Uterus (tissue), 4 donors: ENCODE results near the gene FAM83F. TPM values are rescaled to one million over a fixed set of nuclear protein-coding genes. Genes with fewer than 3 reads are reported as not detected.

Experiments
- DNase-seq, 2 donors: peaks; one replicate each; pipeline ENCODE4 v3.0.0-alpha.2; 2019 to 2020
- H3K27ac ChIP-seq, 2 donors: fragments of 200-600 bp; sonication (generic); 1 replicate in 1 of 2; 2 replicates in 1 of 2; pipeline ENCODE4 v1.5.1; 2016 to 2018
- H3K27me3 ChIP-seq, 2 donors: fragments of 200-600 bp; sonication (generic); one replicate each; pipeline ENCODE4 v1.5.1; 2018 to 2019; ENCODE audit warnings: control low read depth in 1 of 2
- H3K36me3 ChIP-seq, 2 donors: fragments of 200-600 bp; sonication (generic); one replicate each; pipeline ENCODE4 v1.5.1; 2019; ENCODE audit warnings: control low read depth in 1 of 2
- H3K4me1 ChIP-seq, 2 donors: fragments of 200-600 bp; sonication (generic); one replicate each; pipeline ENCODE4 v1.5.1; 2018 to 2019; ENCODE audit warnings: control low read depth in 1 of 2
- H3K4me3 ChIP-seq, 2 donors: fragments of 200-600 bp; sonication (generic); 1 replicate in 1 of 2; 2 replicates in 1 of 2; pipeline ENCODE4 v1.5.1; 2018 to 2019; ENCODE audit warnings: mild to moderate bottlenecking in 1 of 2
- H3K9me3 ChIP-seq, 2 donors: fragments of 200-600 bp; sonication (generic); one replicate each; pipeline ENCODE4 v1.5.1; 2019; ENCODE audit warnings: control low read depth in 1 of 2
- CTCF ChIP-seq, 4 experiments: fragments of 200-600 bp in 2 of 4; fragments of 450-650 bp in 2 of 4; sonication (generic) in 2 of 4; IDR thresholded peaks; one replicate each; pipeline ENCODE4 v1.5.1; 2016 to 2019; ENCODE audit warnings: antibody characterized with exemption in 4 of 4, mild to moderate bottlenecking in 2 of 4, moderate library complexity in 1 of 4
- POLR2A ChIP-seq, 2 donors: fragments of 450-650 bp; IDR thresholded peaks; one replicate each; pipeline ENCODE4 v1.6.1; 2016; ENCODE audit warnings: antibody characterized with exemption in 2 of 2, mild to moderate bottlenecking in 1 of 2, moderate library complexity in 1 of 2
- intact Hi-C: fragments of 100-400 bp; cut with DNase I; formaldehyde crosslinking; loops from one replicate; pipeline ENCODE4 v1.15.1; 2023; ENCODE audit warnings: low total_unique reads
- total RNA-seq, 4 donors: library from RNA; depleted of rRNA in 3 of 4; stranded (reverse); fragments of >200 nt in 3 of 4; gene quantifications; one replicate each; pipeline versions ENCODE4 v1.1.0 to v1.2.4, GENCODE V29; 2014 to 2023
- donor health status: DM: yes; HTN: yes; CAD: no.

Gene FAM83F
- total RNA-seq, 4 donors from 2014 or later, result under 0.01 to 2.6 (median 0.11) TPM

- Histone ChIP-seq H3K27ac (no peak overlapping the region), H3K9me3 (no peaks in the 10 kb centered on the region), H3K4me3 (no peak overlapping the region), H3K36me3 (no peaks in the 10 kb centered on the region), H3K27me3 (no peaks in the 10 kb centered on the region), H3K4me1 (no peaks in the 10 kb centered on the region)
- no peak for DNase-seq
- intact Hi-C loops, result no loop called here
- TF ChIP-seq POLR2A (IDR thresholded peaks at IDR 0.05) (no peak), CTCF (IDR thresholded peaks at IDR 0.05) (no peak)
These were observed 26.2 kb downstream of the FAM83F start for GRCh38 chr22:40020956-40021355.

- TF ChIP-seq CTCF (IDR thresholded peaks at IDR 0.05), result no peak
- no peak for TF ChIP-seq POLR2A (IDR thresholded peaks at IDR 0.05)
- intact Hi-C loops, result no loop called here
These were observed 26.7 kb downstream of the FAM83F start for GRCh38 chr22:40021401-40022000.

GRCh38 chr22:40022536-40023240 lies 27.9 kb downstream of the FAM83F start:
- no peak for DNase-seq
- no peak overlapping the region for H3K27ac ChIP-seq
- intact Hi-C loops, result no loop called here
- H3K36me3 ChIP-seq, result no peaks in the 10 kb centered on the region
- H3K4me1 ChIP-seq, result no peaks in the 10 kb centered on the region
- TF ChIP-seq POLR2A (IDR thresholded peaks at IDR 0.05) (no peak), CTCF (IDR thresholded peaks at IDR 0.05) (no peak)
- H3K27me3 ChIP-seq, result no peaks in the 10 kb centered on the region
- H3K9me3 ChIP-seq, result no peaks in the 10 kb centered on the region
- H3K4me3 ChIP-seq, result no peak overlapping the region

More at GRCh38 chr22:40021401-40022000, 26.7 kb downstream of the FAM83F start:
- no peaks in the 10 kb centered on the region for H3K9me3 ChIP-seq
- no peak overlapping the region for H3K4me3 ChIP-seq
- H3K27ac ChIP-seq, result no peak overlapping the region
- DNase-seq, result no peak
- no peaks in the 10 kb centered on the region for H3K36me3 ChIP-seq
- no peaks in the 10 kb centered on the region for H3K27me3 ChIP-seq
- H3K4me1 ChIP-seq, result no peaks in the 10 kb centered on the region

- no peaks in the 10 kb centered on the region for H3K27me3 ChIP-seq
- no peak overlapping the region for H3K27ac ChIP-seq
- no peaks in the 10 kb centered on the region for H3K36me3 ChIP-seq
- TF ChIP-seq POLR2A (IDR thresholded peaks at IDR 0.05) (no peak), CTCF (IDR thresholded peaks at IDR 0.05) (no peak)
- H3K4me3 ChIP-seq, result no peak overlapping the region
- H3K4me1 ChIP-seq, result no peaks in the 10 kb centered on the region
- intact Hi-C loops, result no loop called here
- DNase-seq, result no peak
- no peaks in the 10 kb centered on the region for H3K9me3 ChIP-seq
These were observed 28.6 kb downstream of the FAM83F start for GRCh38 chr22:40023341-40023841.
